ENCODE measurements around the gene KYAT1.

- no peak for TF ChIP-seq ZNF282 (IDR thresholded peaks at IDR 0.05; ENCODE audit: partially characterized antibody)
- no peak for TF ChIP-seq POLR2AphosphoS5 (IDR thresholded peaks at IDR 0.05; ENCODE audit: low read depth, low read length)
- no peak for TF ChIP-seq MLXIP (CRISPR knock-in tag; IDR thresholded peaks at IDR 0.05; ENCODE audit: borderline replicate concordance)
- TF ChIP-seq CTCF (CRISPR knock-in tag; IDR thresholded peaks at IDR 0.05), result no peak
- no peak for TF ChIP-seq SALL2 (CRISPR knock-in tag; IDR thresholded peaks at IDR 0.05)
- TF ChIP-seq ZNF691 (CRISPR knock-in tag; IDR thresholded peaks at IDR 0.05; ENCODE audit: borderline replicate concordance, low read depth), result peak; percentile 61; the same call in 1 of the 2 replicates
- TF ChIP-seq USF2 (IDR thresholded peaks at IDR 0.05; ENCODE audit: low read depth, low read length), result no peak
- TF ChIP-seq USF2 (CRISPR knock-in tag; IDR thresholded peaks at IDR 0.05; ENCODE audit: borderline replicate concordance), result no peak
- TF ChIP-seq CEBPZ (IDR thresholded peaks at IDR 0.05; ENCODE audit: low read length), result no peak
- no peak for TF ChIP-seq AFF4 (CRISPR knock-in tag; IDR thresholded peaks at IDR 0.05)
Observed at GRCh38 chr9:128917151-128917849, 35.5 kb upstream of the KYAT1 start.
